Mammary epithelial cell (primary cell): ENCODE measurements around the gene ARHGAP26.

Source experiments
- CTCF ChIP-seq, 2 donors: IDR thresholded peaks in 1 of 2; conservative IDR thresholded peaks in 1 of 2; 2 replicates each; pipeline ENCODE4 v1.5.1; 2011 to 2012; ENCODE audit warnings: inconsistent platforms in 2 of 2, low read length in 2 of 2, mild to moderate bottlenecking in 2 of 2, control low read depth in 1 of 2, low read depth in 1 of 2; ENCODE audit not compliant: insufficient read depth in 1 of 2; ENCODE audit errors: extremely low read depth in 1 of 2
- EZH2 ChIP-seq: IDR thresholded peaks from 2 replicates; pipeline ENCODE4 v1.6.1; 2012; ENCODE audit warnings: low read length, inconsistent platforms, borderline replicate concordance

- TF ChIP-seq CTCF (conservative IDR thresholded peaks at IDR 0.05 in 1 of 2, IDR thresholded peaks at IDR 0.05 in 1 of 2; ENCODE audit: extremely low read depth in 1 of 2, insufficient read depth in 1 of 2, low read depth in 1 of 2, low read length in 2 of 2) (no peak), EZH2 (no peak)
Measured at GRCh38 chr5:142973932-142974331, 203.8 kb downstream of the ARHGAP26 start.
